ENCODE data around the gene TMEM8B. TPM values are rescaled to one million over a fixed set of nuclear protein-coding genes. Genes with fewer than 3 reads are reported as not detected.

TMEM8B gene
- total and polyA plus RNA-seq, 2 donors (not counting 1 experiment from before 2014, with no cell fraction given) = 12.2 to 14.5 TPM

DNA sequence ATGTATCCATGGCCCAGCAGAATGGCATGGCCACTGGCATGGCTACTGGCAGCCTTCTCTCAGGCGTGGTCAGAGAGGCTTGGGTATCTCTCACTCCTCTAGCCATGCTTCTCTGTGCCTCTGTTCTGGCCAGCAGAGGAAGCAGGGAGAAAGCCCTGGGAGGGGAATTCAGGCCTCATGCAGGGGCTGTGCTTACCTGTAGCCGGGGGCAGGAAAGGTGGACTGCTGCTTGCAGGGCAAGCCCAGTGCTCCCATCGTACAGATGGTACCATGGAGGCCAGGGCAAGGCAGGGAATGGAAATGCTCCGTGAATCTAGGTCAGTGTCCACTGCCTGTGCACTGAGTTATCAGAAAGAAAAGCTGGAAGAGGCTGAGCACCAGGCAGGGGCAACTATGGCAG is 38.5 kb downstream of the TMEM8B start:
- Histone ChIP-seq H3K4me3 (ENCODE audit: control extremely low read depth in 1 of 5, extremely low read depth in 1 of 5, insufficient read depth in 1 of 5, low read depth in 2 of 5, low read length in 4 of 5) (no peak overlapping the region), H4K20me1 (ENCODE audit: control insufficient read depth, insufficient read depth, low read length, poor library complexity, severe bottlenecking) (no peaks in the 10 kb centered on the region), H3K9me3 (ENCODE audit: control extremely low read depth in 1 of 3, control insufficient read depth in 2 of 3, insufficient read depth in 1 of 3, low read length in 2 of 3) (no peaks in the 10 kb centered on the region), H3K4me1 (ENCODE audit: control insufficient read depth in 2 of 2, insufficient read depth in 2 of 2, low read length in 2 of 2) (no peaks in the 10 kb centered on the region), H3K79me2 (ENCODE audit: control insufficient read depth, insufficient read depth, low read length) (no peaks in the 10 kb centered on the region), H3K27ac (ENCODE audit: low read length in 2 of 2) (no peak overlapping the region), H3K27me3 (replicated peaks in 1 of 4; ENCODE audit: control extremely low read depth in 1 of 4, control insufficient read depth in 3 of 4, insufficient read depth in 4 of 4, low read length in 3 of 4) (peaks cover 0 to 5% (median 3%) of the 10 kb centered on the region in 4 experiments), H3K9ac (ENCODE audit: low read length) (no peak overlapping the region), H3K4me2 (replicated peaks; ENCODE audit: low read depth, low read length, poor library complexity, severe bottlenecking) (no peak overlapping the region), H2AFZ (ENCODE audit: insufficient read depth, low read depth, low read length, poor library complexity, severe bottlenecking) (no peak overlapping the region), H3K36me3 (replicated peaks in 1 of 2; ENCODE audit: control extremely low read depth in 1 of 2, control insufficient read depth in 1 of 2, extremely low read depth in 1 of 2, insufficient read depth in 2 of 2, low read length in 1 of 2) (no peaks in the 10 kb centered on the region)
- Mint-ChIP-seq H3K27ac (no peak overlapping the region), H3K27me3 (peaks cover 5% of the 10 kb centered on the region), H3K9me3 (ENCODE audit: insufficient read depth) (no peaks in the 10 kb centered on the region), H3K4me3 (no peak overlapping the region), H3K4me1 (no peaks in the 10 kb centered on the region)
- 95% methylated on average over 4 of the region's 4 CpGs for WGBS (ENCODE audit: insufficient coverage)
- TF ChIP-seq EZH2 (IDR thresholded peaks at IDR 0.05; ENCODE audit: borderline replicate concordance, insufficient read depth, low read depth, low read length, poor library complexity, severe bottlenecking) (no peak), CTCF (IDR thresholded peaks at IDR 0.05) (no peak)
- ChIA-PET CTCF (interaction anchor here (1.1 kb wide), 1 partner anchor 15 kb away, joined by 3 read pairs; no protein-coding TSS in a partner anchor), POLR2A (no interaction called here)
- intact Hi-C loops (cut with micrococcal nuclease) = no loop called here
- DNase-seq (no peak), ATAC-seq (ENCODE audit: low read depth) (no peak)

DNA sequence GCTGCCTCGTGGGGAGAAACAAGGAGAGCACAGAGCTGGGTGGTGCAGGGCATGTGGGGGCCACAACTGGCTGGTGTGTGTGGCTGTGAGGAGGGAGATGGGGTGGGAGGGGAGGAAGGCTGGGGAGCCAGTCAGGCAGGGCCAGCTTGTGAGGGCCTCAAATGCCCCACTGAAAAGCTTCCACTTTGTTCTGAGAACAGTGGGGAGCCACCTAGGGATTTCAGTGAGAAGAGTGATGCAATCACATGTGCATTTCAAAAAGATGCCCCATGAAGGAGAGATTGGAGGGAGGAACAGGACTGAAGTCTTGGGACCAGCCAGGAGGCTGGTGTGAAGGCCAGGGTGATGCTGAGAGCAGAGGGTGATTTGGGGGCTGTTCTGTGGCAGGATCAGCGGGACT is 39.9 kb downstream of the TMEM8B start:
- Histone ChIP-seq H3K79me2 (ENCODE audit: control insufficient read depth, insufficient read depth, low read length) (no peaks in the 10 kb centered on the region), H3K27ac (ENCODE audit: low read length in 2 of 2) (no peak overlapping the region), H3K4me2 (replicated peaks; ENCODE audit: low read depth, low read length, poor library complexity, severe bottlenecking) (no peak overlapping the region), H3K36me3 (replicated peaks in 1 of 2; ENCODE audit: control extremely low read depth in 1 of 2, control insufficient read depth in 1 of 2, extremely low read depth in 1 of 2, insufficient read depth in 2 of 2, low read length in 1 of 2) (no peaks in the 10 kb centered on the region), H4K20me1 (ENCODE audit: control insufficient read depth, insufficient read depth, low read length, poor library complexity, severe bottlenecking) (no peaks in the 10 kb centered on the region), H3K9me3 (ENCODE audit: control extremely low read depth in 1 of 3, control insufficient read depth in 2 of 3, insufficient read depth in 1 of 3, low read length in 2 of 3) (no peaks in the 10 kb centered on the region), H3K9ac (ENCODE audit: low read length) (no peak overlapping the region), H3K27me3 (replicated peaks in 1 of 4; ENCODE audit: control extremely low read depth in 1 of 4, control insufficient read depth in 3 of 4, insufficient read depth in 4 of 4, low read length in 3 of 4) (peaks cover 0 to under 1% (median 0%) of the 10 kb centered on the region in 4 experiments), H3K4me3 (ENCODE audit: control extremely low read depth in 1 of 5, extremely low read depth in 1 of 5, insufficient read depth in 1 of 5, low read depth in 2 of 5, low read length in 4 of 5) (no peak overlapping the region), H2AFZ (ENCODE audit: insufficient read depth, low read depth, low read length, poor library complexity, severe bottlenecking) (no peak overlapping the region), H3K4me1 (ENCODE audit: control insufficient read depth in 2 of 2, insufficient read depth in 2 of 2, low read length in 2 of 2) (no peaks in the 10 kb centered on the region)
- Mint-ChIP-seq H3K9me3 (ENCODE audit: insufficient read depth) (no peaks in the 10 kb centered on the region), H3K4me1 (no peaks in the 10 kb centered on the region), H3K4me3 (no peak overlapping the region), H3K27me3 (no peaks in the 10 kb centered on the region), H3K27ac (no peak overlapping the region)
- no peak for TF ChIP-seq CTCF (IDR thresholded peaks at IDR 0.05)
- DNase-seq (no peak), ATAC-seq (ENCODE audit: low read depth) (no peak)
- intact Hi-C loops (cut with micrococcal nuclease) = no loop called here
- CTCF ChIA-PET = interaction anchor here (1.0 kb wide), 1 partner anchor 8 kb away, joined by 3 read pairs; no protein-coding TSS in a partner anchor
- POLR2A ChIA-PET = interaction anchor here (0.5 kb wide), 1 partner anchor 224 kb away, joined by 7 read pairs; no protein-coding TSS in a partner anchor
- whole genome bisulfite sequencing (ENCODE audit: insufficient coverage) = 76% methylated on average over 2 of the region's 2 CpGs
